Parathyroid adenoma (tissue), 2 donors: ENCODE data around the gene FASTKD2.

Experiments
- H2AFZ ChIP-seq: fragments of 300-600 bp; sonication (generic); one replicate; pipeline ENCODE4 v1.7.0; 2017; ENCODE audit warnings: antibody characterized with exemption, mild to moderate bottlenecking
- H3K27ac ChIP-seq: fragments of 300-600 bp; sonication (generic); one replicate; pipeline ENCODE4 v1.7.0; 2017
- H3K27me3 ChIP-seq: fragments of 300-600 bp; sonication (generic); one replicate; pipeline ENCODE4 v1.7.0; 2017; ENCODE audit warnings: low read length; ENCODE audit not compliant: control insufficient read depth, insufficient read depth
- H3K36me3 ChIP-seq: fragments of 300-600 bp; sonication (generic); one replicate; pipeline ENCODE4 v1.7.0; 2017; ENCODE audit warnings: low read length; ENCODE audit not compliant: control insufficient read depth, insufficient read depth
- H3K4me1 ChIP-seq: fragments of 300-600 bp; sonication (generic); one replicate; pipeline ENCODE4 v1.7.0; 2017; ENCODE audit warnings: control low read depth
- H3K4me2 ChIP-seq: fragments of 300-600 bp; sonication (generic); one replicate; pipeline ENCODE4 v1.7.0; 2017; ENCODE audit warnings: low read length
- H3K4me3 ChIP-seq: fragments of 300-600 bp; sonication (generic); one replicate; pipeline ENCODE4 v1.7.0; 2017; ENCODE audit warnings: low read depth, low read length
- H3K79me2 ChIP-seq: fragments of 300-600 bp; sonication (generic); one replicate; pipeline ENCODE4 v1.7.0; 2017; ENCODE audit warnings: control low read depth
- H3K9ac ChIP-seq: fragments of 300-600 bp; sonication (generic); one replicate; pipeline ENCODE4 v1.7.0; 2017; ENCODE audit warnings: mild to moderate bottlenecking
- H3K9me3 ChIP-seq: fragments of 300-600 bp; sonication (generic); one replicate; pipeline ENCODE4 v1.7.0; 2017; ENCODE audit warnings: low read length; ENCODE audit not compliant: control insufficient read depth
- CTCF ChIP-seq: fragments of 300-600 bp; sonication (generic); IDR thresholded peaks from one replicate; pipeline ENCODE4 v1.7.0; 2017; ENCODE audit warnings: antibody characterized with exemption, mild to moderate bottlenecking
- donor health status: primary hyperparathyroidism.

Gene FASTKD2

GRCh38 chr2:206784559-206785353 lies 19.4 kb downstream of the FASTKD2 start:
- Histone ChIP-seq H3K4me1 (no peaks in the 10 kb centered on the region), H3K9ac (no peak overlapping the region), H3K36me3 (no peaks in the 10 kb centered on the region), H2AFZ (no peak overlapping the region), H3K4me3 (no peak overlapping the region), H3K27me3 (no peaks in the 10 kb centered on the region), H3K4me2 (no peak overlapping the region), H3K27ac (no peak overlapping the region), H3K79me2 (peaks cover 12% of the 10 kb centered on the region), H3K9me3 (no peaks in the 10 kb centered on the region)
- no peak for TF ChIP-seq CTCF

- H2AFZ ChIP-seq = no peak overlapping the region
- no peaks in the 10 kb centered on the region for H3K79me2 ChIP-seq
- H3K4me3 ChIP-seq = no peak overlapping the region
- H3K4me2 ChIP-seq = no peak overlapping the region
- no peaks in the 10 kb centered on the region for H3K27me3 ChIP-seq
- no peaks in the 10 kb centered on the region for H3K9me3 ChIP-seq
- no peaks in the 10 kb centered on the region for H3K4me1 ChIP-seq
- no peaks in the 10 kb centered on the region for H3K36me3 ChIP-seq
- no peak overlapping the region for H3K27ac ChIP-seq
- H3K9ac ChIP-seq = no peak overlapping the region
- no peak for TF ChIP-seq CTCF
These were observed 25.0 kb downstream of the FASTKD2 start for GRCh38 chr2:206790311-206790935.

GRCh38 chr2:206792645-206793044 lies 27.2 kb downstream of the FASTKD2 start:
- no peak overlapping the region for H2AFZ ChIP-seq
- H3K27ac ChIP-seq = no peak overlapping the region
- no peaks in the 10 kb centered on the region for H3K4me1 ChIP-seq
- no peak overlapping the region for H3K4me3 ChIP-seq
- H3K9ac ChIP-seq = no peak overlapping the region
- TF ChIP-seq CTCF = no peak
- H3K36me3 ChIP-seq = no peaks in the 10 kb centered on the region
- H3K79me2 ChIP-seq = no peaks in the 10 kb centered on the region
- no peaks in the 10 kb centered on the region for H3K27me3 ChIP-seq
- no peaks in the 10 kb centered on the region for H3K9me3 ChIP-seq
- no peak overlapping the region for H3K4me2 ChIP-seq

- Histone ChIP-seq H3K4me1 (no peaks in the 10 kb centered on the region), H3K36me3 (no peaks in the 10 kb centered on the region), H3K4me2 (no peak overlapping the region), H3K9ac (no peak overlapping the region), H3K4me3 (no peak overlapping the region), H3K27ac (no peak overlapping the region), H3K27me3 (no peaks in the 10 kb centered on the region), H3K9me3 (no peaks in the 10 kb centered on the region), H2AFZ (no peak overlapping the region), H3K79me2 (no peaks in the 10 kb centered on the region)
- no peak for TF ChIP-seq CTCF
These were observed 32.0 kb downstream of the FASTKD2 start for GRCh38 chr2:206797376-206797775.
